Left renal pelvis (tissue), 4 donors: ENCODE data around the gene DIP2A. TPM values are rescaled to one million over a fixed set of nuclear protein-coding genes. Genes with fewer than 3 reads are reported as not detected.
"Not testable (repeated sequence)": the region's sequence is repeated elsewhere in the genome, so short reads cannot be mapped to it uniquely, and the experiment has no call there.

Source experiments
- DNase-seq, 4 donors: peaks; one replicate each; pipeline ENCODE4 v3.0.0-alpha.2; 2013; ENCODE audit warnings: low read depth in 4 of 4, low spot score in 3 of 4
- polyA plus RNA-seq, 4 donors: library from polyadenylated mRNA; unstranded; fragments of 120-200 nt; gene quantifications; one replicate each; pipeline ENCODE4 v1.2.1, GENCODE V29; 2013; ENCODE audit not compliant: insufficient read length in 4 of 4

The DIP2A gene
- polyA plus RNA-seq, 4 donors, result 24.3 to 49.8 (median 33.6) TPM

- DNase-seq, result no peak
Observed at GRCh38 chr21:46448108-46448507, 10.6 kb upstream of the DIP2A start.

GRCh38 chr21:46448855-46449254 lies 9.8 kb upstream of the DIP2A start:
- not testable (repeated sequence) for DNase-seq

GRCh38 chr21:46452710-46453109 lies 6.0 kb upstream of the DIP2A start:
- no peak for DNase-seq

GRCh38 chr21:46454142-46454541 lies 4.5 kb upstream of the DIP2A start:
- no peak for DNase-seq

GRCh38 chr21:46454634-46455390 lies 3.9 kb upstream of the DIP2A start:
- no peak for DNase-seq

GRCh38 chr21:46455575-46456385 lies 2.9 kb upstream of the DIP2A start:
- DNase-seq, result no peak

GRCh38 chr21:46456750-46457149 lies 1.9 kb upstream of the DIP2A start:
- no peak for DNase-seq

GRCh38 chr21:46457801-46458314 lies 833 bp upstream of the DIP2A start:
- peak in 1 of 4 donors; percentile 9 for DNase-seq

GRCh38 chr21:46459024-46459355 lies 299 bp downstream of the DIP2A start:
- DNase-seq, result no peak

- DNase-seq, result no peak
Observed at GRCh38 chr21:46459356-46460112, 843 bp downstream of the DIP2A start.

GRCh38 chr21:46461909-46462308 lies 3.2 kb downstream of the DIP2A start:
- no peak for DNase-seq

GRCh38 chr21:46465153-46465552 lies 6.5 kb downstream of the DIP2A start:
- not testable (repeated sequence) for DNase-seq

GRCh38 chr21:46465651-46466050 lies 7.0 kb downstream of the DIP2A start:
- DNase-seq, result no peak

GRCh38 chr21:46468108-46468774 lies 9.6 kb downstream of the DIP2A start:
- no peak for DNase-seq

GRCh38 chr21:46469275-46469674 lies 10.6 kb downstream of the DIP2A start:
- DNase-seq, result no peak

GRCh38 chr21:46471514-46471913 lies 12.8 kb downstream of the DIP2A start:
- no peak for DNase-seq

GRCh38 chr21:46472246-46472645 lies 13.6 kb downstream of the DIP2A start:
- DNase-seq, result no peak

GRCh38 chr21:46474382-46474781 lies 15.7 kb downstream of the DIP2A start:
- DNase-seq, result no peak

- no peak for DNase-seq
Observed at GRCh38 chr21:46475296-46475695, 16.6 kb downstream of the DIP2A start.

GRCh38 chr21:46477765-46478164 lies 19.1 kb downstream of the DIP2A start:
- DNase-seq, result no peak

GRCh38 chr21:46478910-46479309 lies 20.2 kb downstream of the DIP2A start:
- no peak for DNase-seq
